GM23338 (cell line): Measurements from ENCODE around the gene EFCAB6. TPM values are rescaled to one million over a fixed set of nuclear protein-coding genes. Genes with fewer than 3 reads are reported as not detected.

Source experiments
- ATAC-seq: fragments of 200-7000 bp; cut with Tn5 transposase; 3 replicates; pipeline ENCODE4 v1.9.1; 2020
- DNase-seq: peaks from one replicate; pipeline ENCODE4 v3.0.0-alpha.2; 2015; ENCODE audit warnings: low spot score
- H2AFZ ChIP-seq: fragments of 200-600 bp; sonication (generic); 2 replicates; pipeline ENCODE4 v1.8.0; 2016; ENCODE audit warnings: antibody characterized with exemption, mild to moderate bottlenecking, moderate library complexity
- H3F3A ChIP-seq: fragments of 200-600 bp; sonication (generic); replicated peaks from 2 replicates; pipeline ENCODE4 v1.8.0; 2017; ENCODE audit warnings: antibody characterized with exemption, mixed run types, low read depth
- H3K27ac ChIP-seq: fragments of 200-600 bp; sonication (generic); 2 replicates; pipeline ENCODE4 v1.6.1; 2016; ENCODE audit warnings: low read depth
- H3K27me3 ChIP-seq: fragments of 200-600 bp; sonication (generic); 2 replicates; pipeline ENCODE4 v1.8.0; 2016; ENCODE audit warnings: mild to moderate bottlenecking, mixed run types, moderate library complexity; ENCODE audit not compliant: insufficient read depth
- H3K36me3 ChIP-seq: fragments of 200-600 bp; sonication (generic); 2 replicates; pipeline ENCODE4 v1.8.0; 2016; ENCODE audit warnings: mild to moderate bottlenecking; ENCODE audit not compliant: insufficient read depth
- H3K4me1 ChIP-seq: fragments of 200-600 bp; sonication (generic); 2 replicates; pipeline ENCODE4 v1.8.0; 2016; ENCODE audit warnings: mild to moderate bottlenecking, moderate library complexity; ENCODE audit not compliant: insufficient read depth
- H3K4me2 ChIP-seq: fragments of 200-600 bp; sonication (generic); 2 replicates; pipeline ENCODE4 v1.7.1; 2017; ENCODE audit warnings: mixed run types
- H3K4me3 ChIP-seq: fragments of 200-600 bp; sonication (generic); 2 replicates; pipeline ENCODE4 v1.6.1; 2016; ENCODE audit warnings: mixed run types
- H3K79me2 ChIP-seq: fragments of 200-600 bp; sonication (generic); replicated peaks from 2 replicates; pipeline ENCODE4 v1.8.0; 2017; ENCODE audit warnings: mild to moderate bottlenecking; ENCODE audit not compliant: insufficient read depth
- H3K9me2 ChIP-seq: fragments of 200-600 bp; sonication (generic); 2 replicates; pipeline ENCODE4 v1.8.0; 2017; ENCODE audit not compliant: insufficient read depth
- H4K20me1 ChIP-seq: fragments of 200-600 bp; sonication (generic); replicated peaks from 2 replicates; pipeline ENCODE4 v1.8.0; 2017; ENCODE audit warnings: mild to moderate bottlenecking; ENCODE audit not compliant: insufficient read depth
- H3K27ac Mint-ChIP-seq: 2 replicates; pipeline ENCODE4 v1.8.0; 2020; ENCODE audit warnings: inconsistent platforms, mild to moderate bottlenecking, moderate library complexity, mixed read lengths
- H3K27me3 Mint-ChIP-seq: 3 replicates; pipeline ENCODE4 v1.8.0; 2022; ENCODE audit warnings: low read depth, mild to moderate bottlenecking, moderate library complexity, mixed read lengths, inconsistent platforms; ENCODE audit not compliant: insufficient read depth, poor library complexity
- H3K36me3 Mint-ChIP-seq: 3 replicates; pipeline ENCODE4 v1.8.0; 2021; ENCODE audit warnings: low read depth, mild to moderate bottlenecking, inconsistent platforms, moderate library complexity, mixed read lengths
- H3K4me1 Mint-ChIP-seq: 3 replicates; pipeline ENCODE4 v1.8.0; 2020; ENCODE audit warnings: mild to moderate bottlenecking, inconsistent platforms, mixed read lengths
- H3K4me3 Mint-ChIP-seq: 3 replicates; pipeline ENCODE4 v1.8.0; 2021; ENCODE audit warnings: moderate library complexity, mild to moderate bottlenecking, inconsistent platforms, mixed read lengths
- H3K9me3 Mint-ChIP-seq: 3 replicates; pipeline ENCODE4 v1.8.0; 2020; ENCODE audit warnings: moderate library complexity, mild to moderate bottlenecking, inconsistent platforms, mixed read lengths
- CREB1 ChIP-seq: fragments of 250-450 bp; sonication (Bioruptor Pico); IDR thresholded peaks from 2 replicates; pipeline ENCODE4 v1.5.0; 2020; ENCODE audit warnings: low read depth, mild to moderate bottlenecking, moderate library complexity
- CTCF ChIP-seq, 2 experiments: fragments of 200-600 bp in 1 of 2; sonication (generic) in 1 of 2; conservative IDR thresholded peaks; 2 replicates each; pipeline versions ENCODE4 v1.5.1 to v1.6.1; 2016 to 2017; ENCODE audit warnings: antibody characterized with exemption in 2 of 2, low read depth in 2 of 2, mild to moderate bottlenecking in 2 of 2, moderate library complexity in 1 of 2
- ETS1 ChIP-seq: IDR thresholded peaks from 2 replicates; pipeline ENCODE4 v1.6.1; 2016; ENCODE audit warnings: antibody characterized with exemption
- EZH2 ChIP-seq: fragments of 200-600 bp; sonication (generic); IDR thresholded peaks from one replicate; pipeline ENCODE4 v1.8.0; 2017; ENCODE audit warnings: antibody characterized with exemption, mild to moderate bottlenecking, low read depth; ENCODE audit not compliant: unreplicated experiment
- EZH2phosphoT487 ChIP-seq: fragments of 200-600 bp; sonication (generic); IDR thresholded peaks from one replicate; pipeline ENCODE4 v1.8.1; 2018; ENCODE audit warnings: antibody characterized with exemption; ENCODE audit not compliant: unreplicated experiment
- JUNB ChIP-seq: IDR thresholded peaks from one replicate; pipeline ENCODE4 v1.6.1; 2016; ENCODE audit warnings: antibody characterized with exemption; ENCODE audit not compliant: unreplicated experiment
- NANOG ChIP-seq: IDR thresholded peaks from 2 replicates; pipeline ENCODE4 v1.6.1; 2016; ENCODE audit warnings: antibody characterized with exemption, borderline replicate concordance
- POLR2AphosphoS5 ChIP-seq: IDR thresholded peaks from 2 replicates; pipeline ENCODE4 v1.6.1; 2016; ENCODE audit warnings: antibody characterized with exemption, low read depth
- REST ChIP-seq: IDR thresholded peaks from one replicate; pipeline ENCODE4 v1.6.1; 2018; ENCODE audit warnings: antibody characterized with exemption; ENCODE audit not compliant: unreplicated experiment
- STAT1 ChIP-seq: IDR thresholded peaks from one replicate; pipeline ENCODE4 v1.6.1; 2016; ENCODE audit warnings: antibody characterized with exemption; ENCODE audit not compliant: unreplicated experiment
- ZNF114 ChIP-seq: fragments of 250-450 bp; sonication (Bioruptor Pico); IDR thresholded peaks from 2 replicates; pipeline ENCODE4 v1.5.0; 2020; ENCODE audit warnings: mild to moderate bottlenecking, moderate library complexity
- ZNF331 ChIP-seq: fragments of 250-450 bp; sonication (Bioruptor Pico); IDR thresholded peaks from 2 replicates; pipeline ENCODE4 v1.5.0; 2020; ENCODE audit warnings: low read depth, mild to moderate bottlenecking, moderate library complexity
- ZNF462 ChIP-seq: fragments of 250-450 bp; sonication (Bioruptor Pico); IDR thresholded peaks from 2 replicates; pipeline ENCODE4 v1.5.0; 2020; ENCODE audit warnings: mild to moderate bottlenecking, moderate library complexity
- polyA plus RNA-seq: library from polyadenylated mRNA; unstranded; fragments of >200 nt; fragmentation: Nextera tagmentation; extraction: Ambion mirVana; gene quantifications from 2 replicates; pipeline ENCODE4 v1.2.1, GENCODE V29; 2016
- total RNA-seq: library from RNA; depleted of rRNA; stranded (reverse); fragments of >200 nt; shearing (Covaris generic); gene quantifications from 2 replicates; pipeline ENCODE4 v1.2.3, GENCODE V29; 2014

Gene EFCAB6
- total and polyA plus RNA-seq, 2 experiments from 2014 or later = 1.1 to 1.8 TPM

GRCh38 chr22:43852573-43853327, 40.6 kb upstream of the EFCAB6 start:
- no peak for ATAC-seq
- Histone ChIP-seq H4K20me1 (no peaks in the 10 kb centered on the region; the same call in none of the 2 replicates), H2AFZ (no peak overlapping the region), H3K27me3 (no peaks in the 10 kb centered on the region), H3K4me2 (no peak overlapping the region), H3K79me2 (peaks cover 75% of the 10 kb centered on the region), H3F3A (no peaks in the 10 kb centered on the region), H3K4me3 (no peak overlapping the region), H3K4me1 (no peaks in the 10 kb centered on the region), H3K9me2 (no peaks in the 10 kb centered on the region), H3K36me3 (no peaks in the 10 kb centered on the region; the same call in 1 of the 2 replicates), H3K27ac (no peak overlapping the region)
- no peak for DNase-seq
- peaks cover 5% of the 10 kb centered on the region for H3K27me3 Mint-ChIP-seq
- H3K4me1 Mint-ChIP-seq = peaks cover 33% of the 10 kb centered on the region
- TF ChIP-seq ETS1 (no peak), ZNF331 (CRISPR knock-in tag) (no peak), REST (no peak), NANOG (no peak), ZNF462 (CRISPR knock-in tag) (no peak), EZH2phosphoT487 (no peak), ZNF114 (CRISPR knock-in tag) (no peak), STAT1 (no peak), POLR2AphosphoS5 (no peak), EZH2 (no peak), CTCF (conservative IDR thresholded peaks at IDR 0.05; ENCODE audit: low read depth in 2 of 2) (no peak), JUNB (no peak), CREB1 (no peak)
- H3K27ac Mint-ChIP-seq = no peak overlapping the region; the same call in 1 of the 2 replicates
- H3K36me3 Mint-ChIP-seq = peaks cover 15% of the 10 kb centered on the region
- no peak overlapping the region; the same call in 2 of the 3 replicates for H3K4me3 Mint-ChIP-seq
- peaks cover 14% of the 10 kb centered on the region for H3K9me3 Mint-ChIP-seq
